Ammon's horn (tissue), 1 donor: Measurements from ENCODE around the gene SORL1.

Source experiments
- DNase-seq: peaks from one replicate; pipeline ENCODE4 v3.0.0-alpha.2; 2016; ENCODE audit warnings: low spot score

Gene SORL1

DNA sequence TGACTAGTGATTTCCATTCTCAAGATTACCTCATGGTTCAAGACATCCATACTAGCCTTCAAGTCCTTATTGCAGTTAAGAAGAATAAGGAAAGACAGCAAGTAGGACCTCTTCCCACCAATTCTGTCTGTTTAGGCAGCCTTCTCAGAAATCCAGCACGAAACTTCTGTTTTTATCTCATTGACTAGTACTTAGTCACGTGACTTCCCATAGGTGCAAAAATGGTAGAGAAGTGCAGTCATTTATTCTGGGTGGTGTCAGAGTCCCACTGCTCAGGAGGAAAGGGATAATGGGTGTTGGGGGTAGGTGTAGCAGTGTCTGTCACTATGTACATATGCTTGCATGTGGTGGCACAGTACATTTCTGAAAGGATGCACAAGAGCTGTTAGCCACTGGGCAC lies 58.3 kb downstream of the SORL1 start:
- DNase-seq: no peak

DNA sequence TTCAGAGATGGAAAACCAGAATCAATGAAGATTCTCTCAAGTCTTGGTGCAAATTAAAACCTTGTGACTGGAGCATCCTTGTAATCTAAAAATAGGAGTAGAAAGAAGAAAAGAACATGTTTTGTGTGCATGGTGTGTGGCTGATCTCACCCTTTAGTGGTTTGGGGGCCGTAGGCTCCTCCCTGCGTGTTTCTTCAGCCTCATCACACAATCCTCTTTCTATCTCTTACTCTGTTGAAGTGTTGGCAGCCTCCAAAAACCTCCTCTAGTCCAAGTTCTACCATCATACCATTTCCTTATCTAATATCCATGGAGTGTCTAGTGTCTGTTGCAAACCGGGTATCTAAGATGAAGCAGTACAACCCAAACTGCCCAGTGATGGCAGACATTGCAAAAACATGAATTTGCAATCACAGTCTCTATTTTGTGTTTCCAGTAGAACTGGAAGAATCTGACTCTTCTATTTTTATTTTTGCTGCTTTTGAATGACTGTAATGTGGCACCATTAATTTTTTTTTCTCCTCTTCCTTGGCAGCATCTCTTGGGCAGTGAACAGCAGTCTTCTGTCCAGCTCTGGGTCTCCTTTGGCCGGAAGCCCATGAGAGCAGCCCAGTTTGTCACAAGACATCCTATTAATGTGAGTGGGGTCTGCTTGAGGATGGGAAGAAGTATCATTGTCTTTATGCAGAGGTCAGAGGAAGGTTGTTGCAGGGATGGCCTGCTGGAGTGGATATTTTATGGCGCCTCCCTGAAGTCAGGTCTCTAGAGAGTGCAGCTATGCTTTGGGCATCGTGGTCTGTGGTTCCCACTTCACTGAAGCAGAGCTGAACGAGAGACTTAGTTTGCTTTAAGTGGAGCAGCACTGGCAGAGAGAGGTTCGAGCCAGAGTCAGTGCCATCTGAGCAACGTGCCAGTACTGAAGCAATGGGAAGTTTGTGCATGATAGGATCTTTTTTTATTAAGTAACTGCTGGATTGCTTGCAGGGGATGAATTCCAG lies 60.7 kb downstream of the SORL1 start:
- DNase-seq: no peak

DNA sequence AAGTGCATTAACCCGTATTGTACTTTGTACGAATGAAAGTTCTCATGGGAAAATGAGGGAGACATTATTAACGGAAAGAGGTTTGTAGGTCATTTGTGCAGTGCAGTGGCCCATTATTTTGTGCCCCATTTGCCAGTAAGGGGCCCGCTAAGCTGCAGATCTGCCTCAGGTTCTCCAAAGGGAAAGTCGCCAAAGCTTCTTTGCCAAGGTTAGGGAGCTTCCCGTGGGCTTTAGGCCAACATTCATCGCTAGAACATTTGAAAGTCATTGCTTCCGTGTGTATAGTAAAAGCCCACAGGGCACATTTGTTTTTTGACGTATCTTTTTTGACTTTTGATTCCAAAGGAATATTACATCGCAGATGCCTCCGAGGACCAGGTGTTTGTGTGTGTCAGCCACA lies 61.7 kb downstream of the SORL1 start:
- DNase-seq: no peak

DNA sequence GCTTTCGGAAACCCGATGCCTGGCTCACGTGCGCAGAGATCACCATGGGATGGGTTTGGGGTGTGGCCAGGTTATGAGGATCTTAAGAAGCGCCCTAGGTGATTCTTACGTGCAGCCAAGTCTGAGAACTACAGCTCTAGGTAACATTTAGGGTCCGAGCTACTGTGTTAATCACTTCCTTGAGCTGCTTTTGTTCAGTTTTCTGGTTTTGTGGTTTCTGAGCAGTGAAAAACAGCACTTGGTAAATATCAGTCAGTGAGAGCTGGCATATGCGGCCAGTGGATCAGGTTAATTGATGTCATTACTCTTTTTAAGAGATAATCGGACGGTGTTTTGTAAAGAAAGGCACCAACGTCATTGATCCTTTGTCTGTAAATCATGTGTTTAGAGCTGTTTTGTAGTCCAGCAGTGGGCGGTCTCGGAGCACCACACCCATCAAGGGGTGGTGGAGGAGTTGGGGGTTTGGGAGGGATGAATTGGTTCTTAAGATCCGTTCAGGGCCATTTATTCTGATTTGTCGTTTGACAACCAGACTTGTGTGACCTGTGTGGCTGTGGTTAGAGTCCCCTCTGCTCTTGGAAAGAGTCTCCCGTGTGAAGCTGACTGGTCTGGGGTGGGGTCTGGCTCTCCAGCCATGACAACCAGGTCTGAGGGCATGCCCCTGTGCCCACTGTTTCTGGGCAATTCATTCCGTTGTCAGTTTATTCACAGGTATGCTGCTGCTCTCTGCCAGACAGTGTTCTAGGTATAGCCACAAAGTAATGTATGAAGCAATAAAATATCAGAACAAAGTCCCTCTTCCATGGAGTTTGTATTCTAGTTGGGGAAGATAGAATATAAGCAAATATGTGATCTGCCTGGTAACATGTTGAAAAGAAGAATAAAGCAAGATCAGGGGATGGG lies 62.6 kb downstream of the SORL1 start:
- no peak for DNase-seq

DNA sequence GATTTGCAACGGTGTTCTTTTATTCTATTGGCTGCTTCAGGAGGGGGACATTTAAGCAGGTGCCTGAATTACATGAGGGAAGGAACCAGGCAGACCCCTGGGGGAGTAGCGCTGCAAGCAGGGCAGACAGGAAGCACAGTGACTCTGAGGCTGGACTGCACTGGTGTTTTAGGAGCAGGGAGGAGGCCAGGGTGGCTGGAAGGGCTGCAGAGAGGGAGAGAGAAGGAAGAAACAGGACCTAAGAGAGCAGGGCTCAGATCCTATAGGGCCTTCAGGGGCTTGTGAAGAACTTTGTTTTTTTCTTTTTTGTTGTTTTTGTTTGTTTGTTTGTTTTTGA lies 63.2 kb downstream of the SORL1 start:
- DNase-seq: no peak

DNA sequence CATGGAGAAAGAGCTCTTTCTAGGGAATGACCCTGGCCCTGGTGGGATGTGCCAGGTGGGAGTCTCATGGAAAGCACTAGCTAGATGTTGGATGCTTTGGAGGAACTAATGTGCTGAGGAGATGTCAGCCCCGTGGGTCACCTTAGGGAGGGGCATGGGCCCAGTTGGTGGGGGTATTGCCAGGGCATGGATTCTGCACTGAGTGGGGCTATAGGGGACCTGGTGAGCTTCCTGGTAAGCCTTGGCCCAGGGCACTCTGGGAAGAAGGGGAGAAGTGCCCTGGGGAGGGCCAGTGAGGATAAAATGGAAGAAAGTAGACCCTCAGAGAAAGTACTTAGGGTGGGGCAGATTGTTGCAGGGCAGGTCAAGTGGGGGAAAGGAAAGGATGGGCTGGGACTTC lies 65.9 kb downstream of the SORL1 start:
- DNase-seq: no peak

DNA sequence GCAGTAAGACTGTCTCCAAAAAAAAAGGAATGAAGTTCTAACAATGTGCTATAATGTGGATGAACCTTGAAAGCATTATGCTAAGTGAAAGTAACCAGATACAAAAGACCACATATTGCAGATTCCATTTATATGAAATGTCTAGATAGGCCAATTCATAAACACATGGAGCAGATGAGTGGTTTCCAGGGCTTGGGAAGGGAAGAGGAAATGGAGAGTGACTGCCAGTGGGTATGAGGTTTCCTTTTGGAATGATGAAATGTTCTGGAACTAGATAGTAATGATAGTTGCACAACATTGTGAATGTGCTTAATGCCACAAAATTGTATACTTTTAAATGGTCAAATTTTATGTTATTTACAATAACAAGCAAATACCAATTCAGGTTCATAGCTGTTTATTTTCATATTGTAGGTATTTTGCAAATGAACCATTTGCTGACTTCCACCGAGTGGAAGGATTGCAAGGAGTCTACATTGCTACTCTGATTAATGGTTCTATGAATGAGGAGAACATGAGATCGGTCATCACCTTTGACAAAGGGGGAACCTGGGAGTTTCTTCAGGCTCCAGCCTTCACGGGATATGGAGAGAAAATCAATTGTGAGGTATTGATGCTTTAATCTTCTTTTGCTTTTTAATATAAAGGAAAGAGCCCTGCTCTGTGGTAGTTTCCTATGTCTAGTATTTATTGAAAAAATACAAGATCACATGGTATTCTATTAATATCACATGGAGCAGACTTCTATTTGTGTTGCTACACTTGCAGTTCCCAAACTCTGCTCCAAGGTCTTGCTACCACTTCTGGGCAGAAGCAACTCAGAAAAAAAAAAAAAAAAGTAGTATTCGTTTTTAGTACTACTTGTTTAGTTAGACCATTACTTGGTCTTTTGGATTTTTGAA lies 68.4 kb downstream of the SORL1 start:
- no peak for DNase-seq

DNA sequence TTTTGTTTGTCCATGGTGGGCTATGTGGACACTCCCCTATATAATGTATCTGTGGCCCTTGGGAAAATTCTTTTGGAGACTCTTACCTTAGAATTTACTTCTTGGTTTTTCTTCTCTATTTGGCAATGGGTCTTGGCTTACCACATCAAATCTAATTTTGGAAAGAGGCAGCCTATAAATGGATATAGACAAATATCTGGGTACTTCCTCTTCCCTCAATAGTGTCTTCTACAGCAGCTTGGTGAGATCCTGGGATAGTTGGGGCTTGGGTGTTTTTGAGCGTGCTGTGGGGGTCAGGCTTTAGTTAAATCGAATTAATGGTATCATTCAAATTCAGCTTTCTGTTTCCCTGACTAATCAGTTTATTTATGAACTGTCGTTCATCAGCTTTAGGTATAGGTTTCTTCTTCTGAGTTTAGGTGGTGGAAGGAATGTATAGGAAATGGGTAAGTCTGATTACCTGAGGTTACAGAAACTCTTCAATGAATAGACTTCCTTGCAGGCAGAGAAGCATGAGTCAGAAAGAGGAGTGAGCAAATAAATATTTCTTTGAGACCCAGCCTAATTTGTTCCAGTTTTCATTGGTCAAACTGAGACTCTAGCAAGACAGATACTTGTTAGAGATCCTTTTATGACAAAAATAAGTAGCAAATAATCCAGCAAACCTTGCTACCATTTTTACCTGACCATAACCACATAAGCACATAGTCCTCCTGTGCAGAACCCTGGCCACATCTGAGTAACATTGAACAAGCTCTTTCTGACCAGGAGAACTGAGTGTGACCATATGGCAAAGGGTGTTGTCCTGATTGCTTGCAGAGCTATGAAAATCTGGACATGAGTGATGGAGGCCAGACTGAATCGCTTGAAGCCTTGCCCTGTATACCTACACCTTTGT lies 69.3 kb downstream of the SORL1 start:
- DNase-seq: no peak

DNA sequence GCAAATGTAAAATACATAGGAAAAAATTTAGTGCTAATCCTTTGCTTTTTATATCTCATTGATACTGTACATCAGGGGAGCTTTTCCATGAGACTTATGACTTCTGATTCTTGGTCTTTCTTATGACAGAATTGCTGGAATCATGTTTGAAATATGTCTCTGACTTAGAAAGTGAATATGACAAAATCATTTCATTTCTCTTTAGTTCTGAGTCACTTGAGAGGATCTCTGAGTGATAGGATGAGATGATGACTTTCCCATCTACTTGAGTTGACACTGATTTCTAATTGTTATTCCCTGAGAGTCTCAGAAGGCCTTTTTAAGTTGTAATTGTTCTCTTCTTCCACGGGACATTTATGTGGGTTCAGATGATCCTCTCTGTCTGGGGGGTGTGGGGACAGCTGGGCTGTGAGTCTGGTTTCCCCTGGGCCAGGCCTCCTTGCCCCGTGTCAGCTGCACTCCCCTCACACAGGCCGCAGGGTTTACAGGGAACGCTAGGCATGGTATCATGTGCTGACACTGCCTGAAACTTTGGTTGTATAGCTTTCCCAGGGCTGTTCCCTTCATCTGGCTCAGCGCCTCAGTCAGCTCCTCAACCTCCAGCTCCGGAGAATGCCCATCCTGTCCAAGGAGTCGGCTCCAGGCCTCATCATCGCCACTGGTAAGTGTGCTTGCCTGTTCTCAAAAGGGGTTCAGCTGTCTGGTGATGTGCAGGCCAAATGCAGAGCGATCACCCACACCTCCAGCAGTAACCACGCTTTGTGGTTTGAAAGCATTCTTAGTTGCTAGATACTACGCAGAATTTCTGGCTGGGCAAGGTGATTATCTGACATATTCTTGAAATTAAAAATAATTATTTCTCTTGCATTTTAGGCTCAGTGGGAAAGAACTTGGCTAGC lies 70.2 kb downstream of the SORL1 start:
- no peak for DNase-seq

DNA sequence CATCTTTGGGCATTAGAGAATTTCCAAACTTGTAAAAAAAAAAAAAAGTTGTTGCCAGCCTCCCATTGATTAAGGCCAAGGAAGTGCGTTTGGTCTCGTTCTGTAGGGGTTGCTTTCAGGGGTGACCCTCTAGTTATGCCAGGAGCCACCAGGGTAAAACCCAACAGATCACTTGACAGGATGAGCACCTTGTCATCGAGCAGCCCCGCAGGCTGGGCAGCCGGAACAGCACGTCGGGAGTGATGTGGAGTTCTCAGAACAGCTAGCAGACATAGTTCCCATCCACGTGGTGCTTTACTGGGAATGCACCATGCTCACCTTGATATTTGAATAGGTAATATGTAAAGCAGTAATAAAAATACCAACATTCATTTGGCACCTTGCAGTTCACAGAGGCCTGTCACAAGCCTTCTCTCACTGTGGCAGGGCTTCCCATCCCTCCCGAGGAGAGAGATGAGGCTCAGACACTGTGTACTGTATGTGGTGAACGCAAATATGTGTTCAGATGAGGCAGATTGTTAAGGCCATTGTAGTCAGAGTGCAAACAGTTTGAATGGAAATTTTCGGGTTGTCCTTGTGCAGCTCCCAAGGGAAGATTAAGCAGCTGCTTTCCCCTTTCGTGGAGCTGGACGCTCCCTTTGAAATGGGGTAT lies 71.6 kb downstream of the SORL1 start:
- DNase-seq: no peak

DNA sequence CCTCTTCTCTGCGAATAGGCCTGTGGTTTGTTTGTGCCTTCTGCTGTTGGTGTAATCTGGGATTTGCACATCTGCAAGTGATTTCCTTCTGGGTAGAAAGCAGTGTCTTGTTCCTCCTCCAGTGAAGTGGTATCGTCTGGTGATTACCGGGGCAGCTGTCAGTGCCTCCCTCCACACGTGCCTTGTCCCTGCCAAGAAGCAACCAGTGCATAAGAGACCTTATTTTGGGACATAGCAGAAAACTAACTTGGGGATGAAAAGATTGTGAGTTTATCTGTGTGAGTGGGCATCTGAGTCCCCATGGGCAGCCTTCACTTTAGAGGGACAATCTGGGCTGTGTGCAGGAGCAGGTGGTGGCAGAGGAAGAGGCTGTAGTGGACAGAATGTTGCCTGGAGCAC lies 72.1 kb downstream of the SORL1 start:
- DNase-seq: peak; percentile 66

DNA sequence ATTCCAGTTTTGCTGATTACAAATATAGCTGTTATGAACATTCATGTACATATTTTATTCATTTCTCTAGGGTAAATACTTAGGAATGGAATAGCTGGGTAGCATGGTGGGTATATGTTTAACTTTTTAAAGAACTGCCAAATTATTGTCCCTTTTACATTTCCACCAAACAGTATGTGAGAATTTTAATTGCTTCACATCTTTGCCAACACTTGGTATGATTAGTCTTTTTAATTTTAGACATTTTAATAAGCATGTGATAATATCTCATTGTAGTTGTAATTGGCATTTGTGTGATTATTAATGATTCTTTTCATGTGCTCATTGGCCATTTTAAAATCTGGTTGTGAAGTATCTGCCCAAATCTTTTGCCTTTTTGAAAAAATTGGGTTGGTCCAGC lies 73.3 kb downstream of the SORL1 start:
- no peak for DNase-seq

DNA sequence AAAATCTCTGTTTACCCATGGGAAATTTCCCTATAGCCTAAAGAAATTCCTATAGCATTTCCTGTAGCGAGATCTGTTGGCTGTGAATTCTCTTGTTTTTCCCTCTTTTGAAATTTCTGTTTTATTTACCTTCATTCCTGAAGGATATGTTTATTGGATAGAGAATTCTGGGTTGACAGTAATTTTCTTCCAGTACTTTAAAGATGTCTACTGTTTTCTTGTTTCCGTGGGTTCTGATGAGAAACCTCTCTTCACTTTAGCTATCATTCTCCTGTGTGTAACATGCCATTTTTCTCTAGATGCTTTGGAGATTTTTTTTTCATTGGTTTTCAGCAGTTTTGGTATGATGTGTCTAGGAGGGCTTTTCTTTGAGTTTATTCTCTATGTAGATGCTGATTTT lies 78.1 kb downstream of the SORL1 start:
- no peak for DNase-seq

DNA sequence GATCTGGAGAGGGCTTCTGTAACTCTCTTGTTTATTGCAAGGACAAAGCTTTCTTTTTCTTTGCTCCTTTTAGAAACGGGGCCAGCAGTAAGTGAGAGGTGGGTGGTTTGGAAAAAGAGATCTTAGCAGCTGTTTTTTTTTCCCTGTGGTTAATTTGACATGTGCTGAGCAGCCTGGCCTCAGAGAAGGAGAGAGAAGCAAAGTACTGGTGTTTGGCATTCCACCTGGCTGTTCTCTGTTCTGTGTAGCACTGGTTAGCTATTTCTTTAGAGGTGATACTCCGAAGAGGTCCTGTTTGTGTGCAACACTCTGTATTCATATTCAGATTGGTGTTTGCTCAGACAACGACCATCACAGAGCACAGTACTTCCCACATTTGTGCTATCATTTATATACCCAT lies 81.5 kb downstream of the SORL1 start:
- DNase-seq: no peak

DNA sequence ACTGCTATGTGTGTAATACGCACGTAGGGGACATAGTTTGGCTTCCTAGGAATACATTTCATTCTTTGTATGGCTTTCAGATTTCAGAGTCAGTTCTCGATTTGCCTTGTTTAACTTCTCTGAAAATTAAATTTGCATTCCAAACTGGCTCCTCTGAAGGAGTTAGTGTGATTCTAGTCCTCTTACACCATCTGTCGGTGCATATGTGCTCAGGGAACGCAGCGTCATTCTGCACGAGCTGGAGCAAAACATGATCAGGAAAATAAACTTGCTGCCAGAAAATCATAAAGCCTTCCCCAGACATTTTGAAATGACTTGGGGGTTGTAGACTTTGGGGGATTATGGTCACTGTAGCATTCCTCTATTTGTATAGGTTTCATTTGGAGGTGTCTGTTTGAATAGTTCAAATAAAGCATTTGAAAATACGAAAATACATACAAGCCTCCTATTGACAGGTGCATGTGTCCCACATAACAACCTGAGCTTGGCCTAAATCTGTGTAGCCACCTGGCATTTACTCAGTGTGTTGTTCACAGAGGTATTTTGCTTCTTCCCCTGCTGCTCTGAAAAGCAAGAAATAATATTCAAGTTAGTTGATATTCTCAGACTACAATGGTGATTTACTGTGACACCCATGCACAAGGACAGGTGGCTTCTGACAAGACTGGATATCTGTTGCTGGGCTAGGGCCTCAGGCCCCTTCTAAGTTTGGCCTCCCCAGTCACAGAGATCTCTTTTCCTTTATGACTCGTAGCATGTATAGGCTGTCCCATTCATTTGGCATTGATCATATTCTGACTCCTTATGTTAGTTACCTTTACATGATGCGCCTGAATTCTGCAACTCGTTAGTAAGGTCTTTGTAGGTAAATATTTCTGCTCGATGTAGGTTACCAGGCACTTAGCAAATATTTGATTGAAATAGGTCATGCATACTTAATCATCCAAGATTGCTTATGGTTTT lies 82.3 kb downstream of the SORL1 start:
- peak; percentile 85 for DNase-seq

DNA sequence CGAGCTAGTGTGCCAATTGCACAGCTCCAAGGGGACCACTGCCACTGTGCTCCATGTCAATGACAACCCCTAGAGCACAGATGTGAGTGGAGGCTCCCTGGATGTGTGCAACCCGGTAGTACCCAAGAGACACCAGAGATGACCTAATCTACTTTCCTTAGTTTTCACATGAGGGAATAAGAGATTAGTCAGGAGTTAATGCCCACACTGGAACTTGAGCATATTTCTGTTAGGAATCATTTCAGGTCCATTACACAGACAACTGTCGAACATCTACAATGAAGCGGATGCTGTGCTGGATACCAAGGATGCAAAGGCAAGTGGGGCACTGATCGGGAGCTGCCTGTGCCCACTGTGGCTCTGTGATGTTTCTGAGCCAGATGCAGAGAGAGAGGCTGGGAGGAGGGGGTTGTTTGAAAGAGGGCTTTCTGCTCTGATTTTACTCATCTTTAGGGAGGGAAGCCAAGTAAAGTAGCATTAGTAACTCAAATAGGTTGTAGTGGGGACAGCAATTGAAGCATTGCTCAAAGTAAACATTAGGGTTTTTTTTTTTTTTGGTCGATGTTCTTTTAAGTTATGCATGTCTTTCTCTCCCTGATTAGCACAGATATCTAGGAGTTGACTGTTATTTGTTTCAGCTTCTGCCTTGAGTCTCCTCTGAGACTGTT lies 83.1 kb downstream of the SORL1 start:
- no peak for DNase-seq

DNA sequence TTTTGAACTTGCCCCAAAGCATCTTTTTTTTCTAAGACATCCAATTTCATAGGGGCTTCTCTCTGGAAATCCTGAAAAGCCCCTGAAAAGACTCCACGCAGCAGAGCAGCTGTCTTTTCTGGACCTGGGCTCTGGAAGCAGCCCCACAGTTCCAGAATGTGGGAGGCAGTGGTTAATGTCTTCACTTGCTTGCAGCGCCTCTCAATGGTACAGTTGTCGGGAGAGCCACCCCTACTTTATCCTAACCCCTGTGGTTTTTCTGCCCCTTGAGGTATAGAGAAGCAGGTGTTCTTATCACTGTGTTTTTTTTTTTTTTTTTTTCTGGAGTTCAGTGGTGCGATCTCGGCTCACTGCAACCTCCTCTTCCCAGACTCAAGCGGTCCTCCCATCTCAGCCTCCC lies 84.0 kb downstream of the SORL1 start:
- DNase-seq: no peak

DNA sequence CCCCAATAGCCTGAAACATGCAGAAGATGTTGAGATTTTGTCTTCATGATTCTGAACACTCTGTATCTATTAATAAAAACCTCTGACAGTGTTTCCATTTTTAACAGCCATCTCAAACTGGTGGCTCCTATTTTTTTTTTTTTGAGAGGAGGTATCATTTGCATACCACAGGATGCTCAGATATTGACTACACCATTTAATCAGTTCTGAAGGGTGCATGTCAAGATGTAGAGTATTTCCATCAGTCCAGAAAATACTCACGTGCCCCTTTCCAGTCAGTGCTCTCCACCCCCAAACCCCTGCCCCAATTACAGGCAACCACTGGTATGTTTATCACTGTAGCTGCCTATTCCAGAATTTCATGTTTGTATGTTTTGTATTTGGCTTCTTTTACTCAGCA lies 85.9 kb downstream of the SORL1 start:
- no peak for DNase-seq
